NCI-H748 (cell line): ENCODE results near the gene KRT75.

Experiments
- DNase-seq: peaks from one replicate; lab custom pipeline; 2025; ENCODE audit not compliant: unreplicated experiment; lab: John Stamatoyannopoulos, UW

Gene KRT75

DNA sequence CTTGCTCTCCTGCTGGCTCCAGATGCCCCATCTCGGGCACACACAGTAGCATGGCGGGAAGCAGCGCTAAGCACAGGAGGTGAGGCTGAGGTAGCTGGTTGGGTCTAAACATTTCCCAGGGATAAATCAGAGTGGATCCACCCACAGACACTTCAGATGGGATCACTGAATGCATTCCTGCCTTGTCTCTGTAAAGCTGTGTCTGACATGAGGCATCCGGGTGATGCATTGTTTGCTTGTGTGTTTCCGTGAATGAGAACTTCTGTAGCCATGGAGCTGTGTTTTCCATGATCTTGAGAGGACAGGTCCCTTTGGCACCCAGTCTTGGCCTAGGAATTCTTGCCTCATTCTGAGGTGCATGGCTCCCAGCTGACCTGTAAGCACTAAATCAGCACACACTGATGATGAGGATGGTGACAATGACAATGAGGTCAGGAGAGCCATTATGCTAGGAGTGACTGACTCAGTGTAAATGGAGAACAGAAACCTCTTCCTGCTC, 6.7 kb upstream of the KRT75 start:
- no peak for DNase-seq

DNA sequence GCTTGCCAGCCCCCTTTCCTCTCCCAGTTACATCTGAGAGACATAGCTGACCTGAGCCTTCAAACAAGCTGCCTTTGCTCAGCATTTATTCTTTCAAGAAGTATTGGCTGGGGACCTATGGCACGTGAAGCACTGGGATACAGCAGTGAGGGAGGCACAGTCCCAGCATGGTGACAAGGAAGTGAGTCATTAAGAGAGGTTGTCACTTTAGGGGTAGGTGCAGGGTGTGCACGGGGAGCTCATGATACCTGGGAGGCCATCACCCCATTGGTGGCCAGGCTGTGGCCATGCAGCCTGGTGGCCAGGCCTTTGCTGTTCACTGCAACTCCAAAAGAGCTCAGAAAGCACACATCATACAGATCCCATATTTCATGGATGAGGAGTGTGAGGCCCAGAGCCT, 5.7 kb upstream of the KRT75 start:
- no peak for DNase-seq

DNA sequence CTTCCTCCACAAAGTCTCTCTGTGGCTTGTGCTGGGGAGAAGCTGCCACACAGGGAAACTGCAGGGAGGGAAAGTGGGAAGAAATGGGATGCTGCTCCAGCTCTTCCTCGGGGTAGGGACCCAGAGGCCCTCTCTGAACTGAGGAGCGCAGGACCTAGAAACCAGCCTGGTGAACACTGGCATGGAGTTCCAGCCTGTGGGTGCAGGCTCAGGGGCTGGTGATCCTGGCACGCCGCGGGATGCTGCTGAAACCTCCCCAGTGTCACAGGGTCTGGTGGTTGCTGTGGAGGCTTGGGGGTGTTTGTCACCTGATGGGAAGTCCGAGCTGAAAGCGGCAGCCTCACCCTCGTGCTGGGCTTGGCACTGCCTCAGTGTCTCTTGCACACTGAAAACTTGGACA, 5.2 kb upstream of the KRT75 start:
- no peak for DNase-seq

DNA sequence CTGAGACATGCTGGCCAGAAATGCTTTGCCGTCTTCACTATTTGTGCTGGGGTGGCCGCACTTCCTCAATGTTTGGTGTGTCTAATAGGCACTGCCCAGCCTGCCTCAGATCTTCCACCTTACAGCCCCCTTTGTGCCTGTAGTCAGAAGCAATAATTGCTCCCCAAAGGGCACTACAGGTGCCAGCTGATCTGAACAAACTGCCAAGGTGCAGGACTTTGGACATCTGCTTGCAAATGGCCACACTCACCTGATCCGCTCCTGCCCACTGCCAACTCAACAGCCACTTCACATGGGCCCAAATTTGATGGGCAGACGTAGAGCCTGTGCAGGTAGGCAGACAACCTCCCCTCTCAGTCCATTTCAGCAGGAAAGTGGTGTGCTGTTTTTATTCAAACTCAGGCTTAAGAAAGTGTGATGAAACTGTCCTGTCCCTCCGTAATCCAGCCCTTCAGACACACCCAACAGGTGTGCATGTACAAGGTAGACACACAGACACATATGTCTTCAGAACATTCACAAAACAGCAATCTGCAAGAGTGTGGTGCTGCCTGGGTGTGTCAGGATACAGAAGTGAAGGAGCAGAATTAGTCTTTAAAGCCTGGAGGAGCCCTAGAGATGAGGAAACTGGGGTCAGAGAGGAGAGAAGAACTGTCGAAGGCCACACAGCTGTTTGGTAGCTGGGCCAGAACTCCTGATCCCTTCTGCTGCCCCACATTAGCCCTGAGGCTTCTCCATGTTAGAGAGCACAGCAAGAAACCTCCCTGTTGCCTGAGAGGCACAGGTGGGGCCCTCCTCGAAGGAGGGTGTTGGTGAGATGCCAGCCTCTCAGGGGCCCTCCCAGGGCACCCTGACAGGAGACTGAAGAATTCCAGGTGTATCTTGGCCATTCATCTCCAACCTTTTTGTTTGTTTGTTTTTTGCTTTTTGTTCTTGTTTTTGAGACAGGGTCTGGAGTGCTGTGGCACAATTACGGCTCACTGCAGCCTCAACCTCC, 4.4 kb upstream of the KRT75 start:
- no peak for DNase-seq

DNA sequence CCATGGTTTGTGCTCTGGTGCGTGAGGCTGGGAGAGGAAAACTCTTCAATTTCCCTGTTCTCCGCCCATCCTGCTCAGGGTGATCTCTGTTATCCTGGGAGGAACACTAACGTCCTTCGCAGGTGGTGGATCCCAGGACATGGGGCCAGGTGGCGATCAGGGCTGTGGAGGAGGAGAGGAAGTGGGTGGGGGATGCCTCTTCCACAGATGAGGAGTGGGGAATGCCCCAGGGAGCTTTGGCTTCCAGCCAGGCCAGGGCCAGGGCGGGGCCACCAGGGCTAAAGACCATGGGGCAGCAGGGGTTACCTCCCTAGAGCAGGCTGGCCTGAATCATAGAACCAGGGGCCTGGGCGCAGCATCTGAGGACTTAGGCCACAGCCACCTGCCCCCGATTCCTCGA, 3.3 kb upstream of the KRT75 start:
- peak; percentile 21 for DNase-seq

DNA sequence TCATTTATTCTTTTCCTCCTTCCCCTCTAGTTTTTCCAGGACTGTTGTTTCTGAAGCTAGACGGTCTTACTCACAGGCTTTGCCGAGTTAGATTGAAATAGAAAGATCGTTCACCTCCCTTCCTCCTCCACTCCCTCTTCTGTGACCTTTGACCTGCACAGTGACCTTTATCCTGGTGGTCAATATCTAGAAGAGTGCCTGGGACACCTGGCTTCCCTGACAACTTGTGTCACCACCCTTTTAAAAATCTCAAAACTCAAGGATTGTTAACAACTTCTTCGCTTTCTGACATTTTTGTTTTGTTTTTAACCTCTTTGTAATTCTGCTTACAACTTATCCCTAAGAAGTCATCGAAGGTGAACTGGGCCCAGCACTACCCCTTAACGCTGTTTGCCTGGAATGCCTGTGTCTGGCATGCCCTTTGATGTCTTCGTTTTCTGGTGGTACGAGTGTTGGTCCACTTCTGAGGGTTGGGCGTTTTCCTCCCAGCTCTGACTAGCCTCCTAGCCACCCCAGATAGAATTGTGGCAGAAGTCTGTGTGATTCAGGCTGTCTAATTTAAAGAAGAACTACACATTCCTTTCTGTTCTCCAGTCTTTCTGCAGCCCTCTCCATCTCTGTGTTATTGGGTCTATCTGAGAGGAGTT, 2.8 kb upstream of the KRT75 start:
- DNase-seq = no peak

DNA sequence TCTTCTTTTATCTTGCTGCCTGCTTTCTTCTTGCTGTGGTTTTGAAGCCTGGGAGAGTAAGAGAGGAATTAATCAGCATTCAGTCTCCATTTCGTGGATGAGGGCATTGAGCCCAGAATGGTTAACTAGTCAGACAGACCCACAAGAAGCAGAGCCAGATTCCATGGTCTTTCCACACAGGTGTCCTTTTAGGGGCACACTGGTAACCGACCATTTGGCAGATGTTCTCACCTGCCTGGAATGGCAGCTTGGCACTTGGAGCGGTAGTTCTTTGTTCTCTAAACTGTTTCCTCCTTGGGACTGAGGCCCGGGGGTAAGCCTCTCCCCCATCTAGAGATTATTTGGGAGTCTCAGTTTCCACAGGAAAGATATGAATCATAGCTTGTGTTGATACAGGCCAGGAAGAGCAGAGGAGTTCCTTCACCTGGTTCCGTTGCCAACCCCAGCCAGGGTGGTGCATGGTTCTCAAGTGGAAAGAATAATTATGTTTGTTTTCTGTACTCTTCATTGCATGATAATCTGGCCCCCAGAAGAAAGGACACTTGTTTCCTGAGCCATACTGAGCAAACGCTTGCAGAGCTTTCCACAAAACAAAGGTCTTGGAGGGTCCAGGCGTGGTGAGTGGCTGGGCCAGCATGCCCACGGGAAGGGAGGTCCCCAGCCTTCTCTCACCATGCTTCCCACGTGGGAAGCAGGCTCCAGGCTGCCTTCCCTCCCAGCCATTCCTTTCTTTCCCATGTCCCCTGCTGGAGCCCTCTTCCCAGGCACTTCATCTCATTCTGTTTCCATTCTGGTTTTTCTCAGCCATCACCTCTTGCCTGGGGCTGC, 2.0 kb upstream of the KRT75 start:
- DNase-seq = peak; percentile 26

DNA sequence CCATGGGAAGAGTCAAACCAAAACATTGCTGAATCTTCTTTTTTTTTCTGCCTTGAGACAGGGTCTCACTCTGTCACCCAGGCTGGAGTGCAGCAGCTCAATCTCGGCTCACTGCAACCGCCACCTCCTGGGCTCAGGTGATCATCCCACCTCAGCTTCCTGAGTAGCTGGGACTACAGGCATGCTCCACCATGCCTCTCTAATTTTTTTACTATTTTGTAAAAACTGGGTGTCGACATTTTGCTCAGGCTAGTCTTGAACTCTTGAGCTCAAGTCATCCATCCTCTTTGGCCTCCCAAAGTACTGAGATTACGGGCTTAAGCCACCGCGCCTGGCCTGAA, 1.5 kb upstream of the KRT75 start:
- DNase-seq = no peak

DNA sequence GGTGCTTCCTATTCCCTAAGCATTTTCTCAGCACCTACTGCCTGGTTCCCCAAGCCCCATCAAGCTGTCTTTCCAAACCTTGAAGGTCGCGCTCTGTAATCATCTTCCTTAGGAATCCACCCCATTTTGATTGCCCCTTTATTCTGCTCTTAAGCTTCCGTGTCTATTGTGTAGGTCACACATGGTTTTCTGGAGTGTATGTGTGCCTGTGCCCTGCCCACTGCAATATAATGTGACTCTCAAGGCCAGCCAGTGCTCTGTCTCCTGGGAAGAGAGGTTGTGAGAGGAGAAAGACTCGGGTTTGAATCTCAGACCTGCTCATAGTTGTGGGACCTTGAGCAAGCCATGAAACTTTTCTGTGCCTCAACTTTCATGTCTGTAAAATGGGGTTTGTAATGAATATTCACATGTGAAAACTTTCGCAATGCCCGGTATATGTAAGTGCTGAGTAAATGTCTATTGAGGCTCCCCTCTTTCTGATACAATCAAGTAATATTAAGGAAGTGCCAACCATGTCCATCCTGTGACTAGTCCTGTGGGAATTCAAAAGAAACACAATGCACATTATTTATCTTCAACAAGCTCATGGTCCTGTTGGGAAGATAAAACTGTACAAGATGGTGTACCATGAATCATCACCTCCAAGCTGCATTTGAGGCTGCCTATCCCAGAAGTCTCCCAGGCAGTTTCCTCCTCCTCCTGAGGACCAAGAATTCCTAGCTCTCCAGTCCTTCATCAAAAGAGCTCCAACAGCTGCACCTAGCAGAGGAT, 774 bp upstream of the KRT75 start:
- no peak for DNase-seq

DNA sequence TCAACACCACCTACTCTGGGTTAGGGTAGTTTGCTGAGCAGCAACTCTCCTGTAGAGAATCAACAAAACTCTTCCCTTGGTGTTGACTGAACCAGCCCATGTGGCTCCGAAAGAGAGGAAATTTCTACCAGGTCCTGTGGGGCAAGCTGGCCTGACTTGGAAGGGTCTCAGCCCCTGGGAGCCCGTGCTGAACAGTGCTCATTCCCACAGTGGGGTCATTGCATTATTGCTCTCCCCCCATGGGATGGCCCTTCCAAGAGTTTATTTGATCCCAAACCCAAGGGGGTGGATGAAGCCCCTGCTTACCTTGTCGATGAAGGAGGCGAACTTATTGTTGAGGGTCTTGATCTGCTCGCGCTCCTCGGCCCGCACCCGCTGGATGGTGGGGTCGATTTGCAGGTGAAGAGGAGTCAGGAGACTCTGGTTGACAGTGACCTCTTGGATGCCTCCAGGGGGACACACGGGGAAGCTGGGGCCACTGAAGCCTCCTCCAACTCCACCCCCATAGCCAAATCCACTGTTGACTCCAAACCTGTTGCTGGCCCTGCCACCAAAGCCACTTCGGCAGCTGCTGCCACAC, 580 bp downstream of the KRT75 start:
- no peak for DNase-seq

DNA sequence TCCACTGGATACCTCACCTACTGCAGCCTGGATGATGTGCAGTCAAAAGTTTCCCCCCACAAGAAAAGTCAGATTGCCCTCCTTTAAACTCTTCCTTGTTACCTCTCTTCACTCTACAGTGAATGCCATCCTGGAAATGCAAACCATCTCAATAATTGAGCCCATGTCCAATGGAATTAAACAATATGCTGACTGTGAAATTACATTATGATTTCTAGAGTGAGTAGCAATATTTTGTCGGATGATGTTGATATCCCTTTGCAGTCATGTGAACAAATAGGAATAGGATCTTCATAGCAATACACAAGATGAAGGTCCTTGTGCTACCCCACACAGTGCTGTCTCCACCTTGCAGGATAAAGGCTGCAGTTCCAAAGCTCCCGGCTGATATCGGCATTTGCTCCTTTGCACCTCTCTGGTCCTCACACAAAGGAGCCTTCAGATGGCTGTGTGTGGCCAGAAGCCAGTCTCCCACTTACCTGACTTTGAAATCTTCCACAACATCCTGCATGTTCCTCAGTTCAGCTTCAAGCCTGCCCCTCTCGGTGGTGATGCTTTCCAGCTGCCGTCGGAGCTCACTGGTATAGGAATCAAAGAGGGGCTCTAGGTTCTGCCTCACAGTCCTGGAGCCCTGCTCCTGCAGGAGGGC, 1.5 kb downstream of the KRT75 start:
- DNase-seq = no peak

DNA sequence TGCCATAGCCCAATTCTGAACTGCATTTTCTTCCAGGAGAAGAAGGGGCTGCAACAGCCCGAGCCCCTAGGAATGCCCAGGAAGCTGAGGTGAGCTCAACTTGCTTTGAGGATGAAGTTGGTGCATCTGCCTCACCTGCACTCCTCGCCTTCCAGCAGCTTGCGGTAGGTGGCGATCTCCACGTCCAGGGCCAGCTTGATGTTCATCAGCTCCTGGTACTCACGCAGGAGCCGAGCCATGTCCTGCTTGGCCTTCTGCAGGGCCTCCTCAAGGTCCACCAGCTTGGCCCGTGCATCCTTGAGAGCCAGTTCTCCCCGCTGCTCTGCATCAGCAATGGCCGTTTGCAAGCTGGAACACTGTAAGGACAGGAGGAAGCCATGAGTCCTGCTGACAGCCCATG, 6.0 kb downstream of the KRT75 start:
- no peak for DNase-seq

DNA sequence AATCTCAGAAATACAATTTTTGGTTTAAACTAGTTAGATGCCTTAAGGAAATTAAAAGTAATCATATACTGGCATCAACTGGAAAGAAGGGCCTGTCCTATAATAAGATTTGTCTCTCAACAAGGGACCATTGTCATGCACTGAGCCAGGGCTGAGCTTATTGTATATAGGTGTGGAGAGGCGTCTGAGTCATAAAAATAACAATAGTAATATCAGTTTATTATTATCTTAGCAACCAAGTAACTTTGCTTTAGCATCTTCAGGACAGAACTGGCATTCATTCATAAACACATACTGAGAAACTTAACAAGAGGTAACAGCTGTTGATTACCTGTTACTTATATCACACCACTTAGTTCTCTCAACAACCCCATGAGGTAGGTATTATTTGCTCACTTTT, 7.1 kb downstream of the KRT75 start:
- DNase-seq = no peak

DNA sequence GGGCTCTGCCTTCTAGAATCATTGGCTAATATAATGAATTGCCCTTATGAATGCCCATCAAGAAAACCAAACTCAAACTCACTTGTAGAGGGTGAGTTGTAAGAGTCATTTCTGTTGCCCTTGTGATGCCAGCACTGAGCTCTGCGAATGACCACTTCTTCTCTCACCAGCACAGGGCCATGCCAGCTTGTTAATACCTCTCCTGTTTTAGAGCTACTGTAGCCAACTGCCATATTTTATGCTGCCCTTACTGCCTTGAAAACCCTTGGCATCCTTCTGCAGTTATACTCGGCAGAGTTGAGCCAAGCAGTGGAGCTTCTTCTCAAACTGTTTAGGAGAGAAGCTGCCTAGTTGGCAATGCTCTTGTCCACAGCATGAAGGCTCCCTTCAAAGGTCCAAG, 8.1 kb downstream of the KRT75 start:
- no peak for DNase-seq

DNA sequence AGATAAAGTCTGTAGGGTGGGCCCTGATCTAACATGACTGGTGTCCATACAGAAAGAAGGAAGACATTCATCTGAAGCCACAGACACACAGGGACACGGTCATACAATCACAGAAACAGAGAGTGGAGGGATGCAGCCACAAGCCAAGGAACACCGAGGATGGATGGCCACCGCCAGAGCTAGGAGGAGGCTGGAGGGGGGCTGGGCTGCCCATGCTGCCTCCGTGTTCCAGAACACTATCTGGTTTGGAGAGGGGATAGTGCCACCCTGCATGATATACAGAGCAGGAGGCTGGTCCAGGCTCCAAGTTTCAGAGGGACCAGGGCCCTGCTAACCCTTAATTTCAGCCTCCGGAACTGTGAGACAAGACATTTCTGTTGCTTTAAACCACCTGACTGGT, 8.7 kb downstream of the KRT75 start:
- no peak for DNase-seq

DNA sequence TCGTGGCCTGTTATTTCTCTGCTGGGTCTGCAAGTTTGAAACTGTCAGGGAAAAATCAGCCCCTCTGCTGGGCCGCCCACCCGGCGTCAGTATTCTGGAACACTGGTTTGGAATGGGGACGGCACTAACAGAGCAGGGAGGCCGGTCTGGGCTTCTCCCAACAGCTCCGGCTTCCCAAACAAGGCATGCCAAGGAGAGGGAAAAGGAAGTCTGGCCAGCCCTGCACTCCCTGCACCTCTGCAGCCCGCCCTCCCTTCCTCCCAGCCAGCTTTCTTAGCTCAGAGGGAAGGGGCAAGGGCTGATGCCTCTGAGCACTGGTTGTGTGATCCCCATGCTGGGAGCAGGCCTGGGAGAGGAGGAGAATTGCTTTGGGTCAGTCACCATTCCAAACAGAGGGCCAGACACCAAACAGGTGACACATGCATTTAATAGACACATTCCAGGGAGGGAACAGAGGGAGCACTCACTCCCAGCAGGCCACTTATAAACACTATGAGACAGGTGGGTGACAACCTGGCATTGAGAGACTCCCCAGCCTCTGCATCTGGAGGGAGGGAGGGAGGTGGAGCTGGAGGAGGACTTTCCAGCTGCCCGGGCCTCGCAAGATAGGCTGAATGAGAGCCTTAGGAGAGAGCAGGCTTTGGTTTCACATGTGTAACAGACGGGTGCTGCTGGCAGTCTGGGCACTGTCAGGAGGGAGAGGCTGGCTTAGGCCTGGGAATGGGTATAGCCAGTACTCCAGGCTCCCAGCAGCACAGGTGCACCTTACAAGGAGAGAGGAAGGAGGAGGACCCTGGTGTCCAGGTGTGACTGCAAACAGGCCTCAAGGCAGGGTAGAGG, 10.3 kb downstream of the KRT75 start:
- no peak for DNase-seq

DNA sequence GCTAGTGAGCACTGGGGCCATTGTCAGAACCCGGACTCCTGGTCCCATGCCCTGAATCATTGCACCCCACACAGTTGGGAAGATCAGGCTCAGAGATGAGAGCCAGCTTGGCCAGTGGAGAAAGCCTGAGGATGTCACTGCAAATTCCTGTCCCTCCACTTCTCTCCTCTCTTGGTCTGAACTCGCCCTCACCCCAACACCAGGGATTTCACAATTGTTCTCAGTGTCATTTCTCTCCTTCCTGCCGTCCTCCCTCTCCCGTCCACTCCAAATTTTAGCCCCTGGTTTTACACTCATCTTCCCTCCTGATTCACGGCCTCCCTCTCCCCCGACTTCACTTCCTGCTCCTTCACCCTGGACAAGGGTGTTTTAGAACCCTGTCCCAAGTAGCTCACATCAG, 11.1 kb downstream of the KRT75 start:
- no peak for DNase-seq

DNA sequence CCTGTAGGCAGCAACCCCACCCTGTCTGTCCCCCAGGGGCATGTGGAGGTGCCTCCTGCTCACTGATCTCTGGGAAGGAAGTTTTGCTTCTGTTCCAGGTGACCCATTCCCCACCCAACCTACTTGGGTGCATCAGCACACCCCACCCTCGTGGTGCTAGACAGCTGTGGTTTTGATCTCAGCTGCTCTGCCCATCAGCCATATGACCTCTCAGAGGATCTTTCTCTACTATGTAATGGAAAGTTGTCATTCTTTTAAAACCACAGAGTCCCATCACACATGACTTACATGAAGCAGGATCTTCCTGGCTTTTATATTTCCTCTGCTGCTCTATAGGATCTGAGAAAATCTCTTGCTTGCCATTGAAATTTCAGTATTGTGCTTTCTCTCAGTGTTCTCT, 14.5 kb downstream of the KRT75 start:
- no peak for DNase-seq

DNA sequence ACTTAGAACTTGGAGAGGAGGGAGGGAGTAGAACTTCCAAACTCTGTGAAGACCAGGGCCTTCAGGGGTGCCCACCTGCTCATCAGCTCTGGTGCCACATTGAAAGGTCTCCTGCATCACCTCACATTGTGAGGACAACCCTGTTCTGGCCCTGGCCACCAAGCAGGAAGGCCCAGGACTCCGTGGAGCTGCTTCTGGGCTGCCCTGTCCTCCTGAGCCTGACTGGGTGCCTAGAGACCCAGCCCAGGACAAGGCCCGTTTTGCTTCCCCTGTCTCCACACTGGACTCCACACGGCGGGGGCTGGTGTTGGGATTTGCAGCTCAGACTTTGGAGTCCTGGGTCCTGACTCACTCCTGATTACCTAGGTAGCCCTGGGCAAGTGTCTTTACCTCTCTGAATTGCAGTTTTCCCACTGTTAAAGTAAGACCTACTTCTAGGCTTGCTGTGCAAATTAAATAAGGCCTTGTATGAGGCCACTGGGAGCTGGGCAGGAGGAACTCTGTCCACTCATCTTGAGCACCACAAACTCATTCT, 15.5 kb downstream of the KRT75 start:
- DNase-seq = no peak
